SK-N-MC (cell line): ENCODE data around the gene AFF1.
A peak's percentile ranks its signal among the peaks of the same experiment; 100 is the strongest.

Source experiments
- DNase-seq: peaks from one replicate; pipeline ENCODE4 v3.0.0-alpha.2; 2011; ENCODE audit warnings: low read depth, low spot score
- H3K27ac ChIP-seq: fragments of 200-600 bp; sonication (generic); 2 replicates; pipeline ENCODE4 v1.5.1; 2016; ENCODE audit warnings: mixed run types
- H3K36me3 ChIP-seq: fragments of 200-600 bp; sonication (generic); 2 replicates; pipeline ENCODE4 v1.6.1; 2017; ENCODE audit warnings: antibody characterized with exemption, low read length, mixed read lengths; ENCODE audit not compliant: insufficient read depth
- H3K4me3 ChIP-seq: fragments of 200-600 bp; sonication (generic); 2 replicates; pipeline ENCODE4 v1.5.1; 2016
- H3K9ac ChIP-seq: fragments of 200-600 bp; sonication (generic); 2 replicates; pipeline ENCODE4 v1.8.0; 2017; ENCODE audit warnings: mixed run types, mixed read lengths; ENCODE audit not compliant: insufficient read length
- H3K9me3 ChIP-seq: fragments of 200-600 bp; sonication (generic); 2 replicates; pipeline ENCODE4 v1.6.1; 2017; ENCODE audit warnings: low read depth, mild to moderate bottlenecking, antibody characterized with exemption, low read length, moderate library complexity, mixed read lengths
- EZH2 ChIP-seq: fragments of 200-600 bp; sonication (generic); IDR thresholded peaks from one replicate; pipeline ENCODE4 v1.6.1; 2017; ENCODE audit warnings: antibody characterized with exemption
- FOXP2 ChIP-seq: optimal IDR thresholded peaks from 2 replicates; pipeline ENCODE3; 2011; ENCODE audit warnings: mild to moderate bottlenecking, moderate library complexity; ENCODE audit not compliant: insufficient read depth; ENCODE audit errors: extremely low read length, control extremely low read depth
- POLR2AphosphoS5 ChIP-seq: IDR thresholded peaks from 2 replicates; pipeline ENCODE4 v1.6.1; 2012; ENCODE audit warnings: mild to moderate bottlenecking, low read depth, low read length, borderline replicate concordance

The AFF1 gene

DNA sequence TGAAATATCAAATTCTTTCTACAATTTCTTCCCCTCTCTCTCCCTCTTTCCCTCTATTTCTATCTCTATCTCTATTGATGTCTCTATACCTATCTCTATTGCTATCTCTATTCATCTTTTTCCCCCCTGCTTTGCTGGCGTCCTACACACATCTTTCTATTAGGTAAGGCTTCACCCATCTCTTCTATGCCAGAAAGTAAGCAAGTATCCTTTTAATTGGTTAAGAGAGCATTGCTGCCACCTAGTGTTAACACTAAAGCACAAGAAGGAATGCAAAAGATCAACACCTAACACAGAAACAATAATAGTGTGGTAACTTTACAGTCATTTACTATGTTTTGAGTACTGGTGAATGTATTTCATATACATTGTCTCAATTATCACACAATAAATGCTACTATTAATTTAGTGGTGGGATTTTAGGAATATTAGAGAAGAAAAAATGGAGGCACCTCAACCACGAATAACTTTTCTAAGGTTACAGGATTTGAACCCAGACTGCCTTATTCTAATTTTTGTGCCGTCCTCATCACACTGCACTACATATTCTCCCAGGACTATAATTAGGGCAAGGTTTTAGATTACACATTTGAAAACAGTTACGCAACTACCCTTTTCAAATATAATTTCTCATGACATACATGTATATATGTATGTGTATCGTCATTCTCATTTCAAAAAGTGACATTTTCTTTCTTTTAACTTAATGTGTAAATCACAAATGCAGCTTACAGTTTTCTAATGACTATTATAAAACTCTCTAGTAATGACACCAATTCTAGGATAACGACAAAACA lies 38.9 kb upstream of the AFF1 start:
- DNase-seq = peak; percentile 86
- Histone ChIP-seq H3K36me3 (no peaks in the 10 kb centered on the region), H3K4me3 (peak overlapping the region; percentile 16; the same call in 1 of the 2 replicates), H3K9me3 (no peaks in the 10 kb centered on the region), H3K27ac (peak overlapping the region; percentile 79), H3K9ac (peak overlapping the region; percentile 30)
- no peak for TF ChIP-seq EZH2
- TF ChIP-seq POLR2AphosphoS5 = no peak
- no peak for TF ChIP-seq FOXP2

GRCh38 chr4:86896596-86896995 lies 38.2 kb upstream of the AFF1 start:
- H3K4me3 ChIP-seq = peak overlapping the region; percentile 16; the same call in 1 of the 2 replicates
- no peak for TF ChIP-seq FOXP2
- no peak for TF ChIP-seq EZH2

GRCh38 chr4:86898562-86898961 lies 36.2 kb upstream of the AFF1 start:
- TF ChIP-seq EZH2 = no peak
- no peak for TF ChIP-seq FOXP2
- no peak for TF ChIP-seq POLR2AphosphoS5
- Histone ChIP-seq H3K9ac (no peak overlapping the region), H3K9me3 (no peaks in the 10 kb centered on the region), H3K4me3 (no peak overlapping the region), H3K27ac (no peak overlapping the region), H3K36me3 (no peaks in the 10 kb centered on the region)
- DNase-seq = no peak

More at GRCh38 chr4:86896596-86896995, 38.2 kb upstream of the AFF1 start:
- no peak for DNase-seq
- Histone ChIP-seq H3K27ac (peak overlapping the region; percentile 79), H3K9ac (peak overlapping the region; percentile 0), H3K9me3 (no peaks in the 10 kb centered on the region), H3K36me3 (no peaks in the 10 kb centered on the region)

DNA sequence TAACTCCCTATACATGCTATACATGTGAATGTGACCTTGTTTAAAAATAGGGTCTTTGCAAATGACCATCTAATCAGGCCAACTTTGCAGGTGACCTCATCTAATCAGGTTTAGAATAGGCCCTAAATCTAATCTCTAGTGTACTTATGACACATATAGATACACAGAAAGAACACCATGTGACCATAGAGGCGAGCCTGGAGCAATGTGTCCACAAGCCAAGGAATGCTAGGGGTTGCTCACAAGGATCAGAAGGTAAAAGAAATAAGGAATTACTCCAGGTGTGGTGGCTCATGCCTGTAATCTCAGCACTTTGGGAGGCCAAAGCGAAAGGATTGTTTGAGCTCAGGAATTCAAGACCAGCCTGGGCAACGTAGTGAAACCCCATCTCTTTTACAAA lies 32.9 kb upstream of the AFF1 start:
- no peak overlapping the region for H3K27ac ChIP-seq
- H3K4me3 ChIP-seq = no peak overlapping the region
- no peaks in the 10 kb centered on the region for H3K36me3 ChIP-seq
- H3K9ac ChIP-seq = no peak overlapping the region
- no peak for DNase-seq
- TF ChIP-seq EZH2 (no peak), POLR2AphosphoS5 (no peak), FOXP2 (no peak)
- no peaks in the 10 kb centered on the region for H3K9me3 ChIP-seq

- H3K36me3 ChIP-seq = no peaks in the 10 kb centered on the region
- no peak overlapping the region for H3K9ac ChIP-seq
- TF ChIP-seq EZH2 (no peak), FOXP2 (no peak), POLR2AphosphoS5 (no peak)
- no peak for DNase-seq
- H3K4me3 ChIP-seq = no peak overlapping the region
- H3K27ac ChIP-seq = 0 out of 2 replicates have a peak overlapping the region, but pooled peaks have one; percentile 14
- no peaks in the 10 kb centered on the region for H3K9me3 ChIP-seq
Measured at GRCh38 chr4:86908251-86908657, 26.6 kb upstream of the AFF1 start.

DNA sequence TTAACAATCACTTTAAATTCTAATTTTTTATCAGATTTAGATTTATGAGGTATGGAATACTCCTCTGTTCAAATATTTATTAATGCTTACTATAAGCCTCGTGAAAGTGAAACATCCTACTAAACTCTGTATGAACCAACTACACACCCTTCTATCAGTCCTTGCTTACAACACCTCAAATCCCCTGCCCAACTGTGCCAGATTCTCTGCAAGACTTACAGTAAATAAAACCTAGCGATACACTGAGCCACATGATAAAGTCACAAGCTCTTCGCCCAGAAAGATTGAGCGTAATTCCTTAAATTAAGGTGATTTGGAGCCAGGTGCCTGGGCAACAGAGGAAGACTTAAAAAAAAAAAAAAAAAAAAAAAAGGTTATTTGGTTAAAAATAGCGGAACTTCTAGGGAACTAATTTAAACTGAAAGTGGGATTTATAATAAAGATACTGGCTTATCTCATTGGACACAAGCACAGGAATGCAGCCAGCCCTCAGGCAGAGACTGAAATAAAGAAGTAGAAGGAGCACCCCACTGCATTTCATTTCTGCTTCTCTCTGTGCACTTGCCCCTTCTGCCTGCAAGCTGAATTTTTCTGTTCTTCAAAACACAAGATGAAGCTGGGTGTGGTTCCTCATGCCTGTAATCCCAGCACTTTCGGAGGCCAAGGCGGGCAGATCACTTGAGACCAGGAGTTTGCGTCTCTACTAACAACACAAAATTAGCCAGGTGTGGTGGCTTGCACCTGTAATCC lies 25.1 kb upstream of the AFF1 start:
- DNase-seq = no peak
- H3K27ac ChIP-seq = no peak overlapping the region

DNA sequence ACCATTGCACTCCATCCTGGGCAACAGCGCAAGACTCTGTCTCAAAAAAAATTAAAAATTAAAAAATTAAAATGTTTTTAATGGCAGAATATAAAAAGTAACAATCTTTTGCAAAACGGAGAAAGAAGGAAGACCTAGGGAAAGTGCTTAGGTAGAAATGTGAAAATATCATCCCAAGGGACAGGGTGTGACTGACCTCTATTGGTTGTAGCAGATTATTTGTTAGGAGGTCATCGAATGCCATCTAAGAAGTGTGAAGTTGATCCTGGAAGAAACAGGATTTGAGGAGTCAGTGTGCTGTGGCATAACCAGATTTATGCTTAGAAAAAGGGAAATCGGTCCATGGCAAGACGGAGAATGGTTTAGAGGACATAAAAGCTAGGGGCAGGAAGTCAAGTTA lies 24.4 kb upstream of the AFF1 start:
- TF ChIP-seq POLR2AphosphoS5 (no peak), EZH2 (no peak), FOXP2 (no peak)
- DNase-seq = no peak
- Histone ChIP-seq H3K9ac (no peak overlapping the region), H3K4me3 (no peak overlapping the region), H3K27ac (no peak overlapping the region), H3K9me3 (no peaks in the 10 kb centered on the region), H3K36me3 (no peaks in the 10 kb centered on the region)

More for the DNA sequence above, 25.1 kb upstream of the AFF1 start:
- Histone ChIP-seq H3K4me3 (no peak overlapping the region), H3K9me3 (no peaks in the 10 kb centered on the region), H3K9ac (no peak overlapping the region), H3K36me3 (no peaks in the 10 kb centered on the region)
- TF ChIP-seq EZH2 (no peak), FOXP2 (no peak), POLR2AphosphoS5 (no peak)
